Nephron (organoid): ENCODE measurements around the gene SH3PXD2A.
A peak's percentile ranks its signal among the peaks of the same experiment; 100 is the strongest.

Source experiments
- H3K27ac Mint-ChIP-seq, 3 experiments: 2 replicates each; pipeline ENCODE4 v1.8.0; 2020; ENCODE audit warnings: mixed read lengths in 3 of 3, mild to moderate bottlenecking in 2 of 3, moderate library complexity in 1 of 3
- H3K27me3 Mint-ChIP-seq: 2 replicates; pipeline ENCODE4 v1.8.0; 2021; ENCODE audit warnings: low read depth, mild to moderate bottlenecking, moderate library complexity, mixed read lengths
- H3K36me3 Mint-ChIP-seq: 2 replicates; pipeline ENCODE4 v1.8.0; 2020; ENCODE audit warnings: low read depth, mixed read lengths
- H3K4me1 Mint-ChIP-seq: 2 replicates; pipeline ENCODE4 v1.8.0; 2020; ENCODE audit warnings: mixed read lengths
- H3K4me3 Mint-ChIP-seq, 3 experiments: 2 replicates each; pipeline ENCODE4 v1.8.0; 2020; ENCODE audit warnings: mild to moderate bottlenecking in 3 of 3, mixed read lengths in 3 of 3, moderate library complexity in 2 of 3
- H3K9me3 Mint-ChIP-seq: 2 replicates; pipeline ENCODE4 v1.8.0; 2020; ENCODE audit warnings: mixed read lengths
- TF ChIP-seq, protein P1 (sequence below), 3 experiments: fragments of 200-600 bp; sonication (generic); IDR thresholded peaks; one replicate each; pipeline ENCODE4 v1.5.0; 2021; ENCODE audit warnings: antibody characterized with exemption in 3 of 3; ENCODE audit not compliant: unreplicated experiment in 3 of 3

The SH3PXD2A gene

DNA sequence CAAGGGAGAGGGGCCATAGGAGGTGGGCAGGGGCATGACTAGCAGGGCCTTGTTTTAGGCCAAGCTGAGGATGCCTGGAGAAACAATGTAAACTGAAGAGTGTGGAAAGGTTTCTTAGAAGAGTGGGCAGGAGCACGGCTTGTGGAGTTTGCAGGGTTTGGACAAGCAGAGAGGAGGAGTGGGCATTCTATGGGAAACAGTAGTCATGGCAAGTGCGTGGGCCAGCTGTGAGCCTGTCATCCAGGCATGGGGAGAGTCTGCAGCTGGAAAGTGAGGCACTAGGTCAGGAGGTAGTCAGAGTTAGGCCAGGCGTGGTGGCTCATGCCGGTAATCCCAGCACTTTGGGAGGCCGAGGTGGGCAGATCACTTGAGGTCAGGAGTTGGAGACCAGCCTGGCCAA is 130.1 kb downstream of the SH3PXD2A start:
- Mint-ChIP-seq H3K4me1 (peaks cover 39% of the 10 kb centered on the region), H3K9me3 (no peaks in the 10 kb centered on the region), H3K27me3 (peaks cover 11% of the 10 kb centered on the region), H3K4me3 (no peak overlapping the region), H3K36me3 (peaks cover 9% of the 10 kb centered on the region), H3K27ac (peak overlapping the region in 2 of 3 experiments; percentile 1 to 17)
- TF ChIP-seq, protein P1, sequence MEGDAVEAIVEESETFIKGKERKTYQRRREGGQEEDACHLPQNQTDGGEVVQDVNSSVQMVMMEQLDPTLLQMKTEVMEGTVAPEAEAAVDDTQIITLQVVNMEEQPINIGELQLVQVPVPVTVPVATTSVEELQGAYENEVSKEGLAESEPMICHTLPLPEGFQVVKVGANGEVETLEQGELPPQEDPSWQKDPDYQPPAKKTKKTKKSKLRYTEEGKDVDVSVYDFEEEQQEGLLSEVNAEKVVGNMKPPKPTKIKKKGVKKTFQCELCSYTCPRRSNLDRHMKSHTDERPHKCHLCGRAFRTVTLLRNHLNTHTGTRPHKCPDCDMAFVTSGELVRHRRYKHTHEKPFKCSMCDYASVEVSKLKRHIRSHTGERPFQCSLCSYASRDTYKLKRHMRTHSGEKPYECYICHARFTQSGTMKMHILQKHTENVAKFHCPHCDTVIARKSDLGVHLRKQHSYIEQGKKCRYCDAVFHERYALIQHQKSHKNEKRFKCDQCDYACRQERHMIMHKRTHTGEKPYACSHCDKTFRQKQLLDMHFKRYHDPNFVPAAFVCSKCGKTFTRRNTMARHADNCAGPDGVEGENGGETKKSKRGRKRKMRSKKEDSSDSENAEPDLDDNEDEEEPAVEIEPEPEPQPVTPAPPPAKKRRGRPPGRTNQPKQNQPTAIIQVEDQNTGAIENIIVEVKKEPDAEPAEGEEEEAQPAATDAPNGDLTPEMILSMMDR (IDR thresholded peaks at IDR 0.05; ENCODE audit: unreplicated experiment in 3 of 3), result no peak

DNA sequence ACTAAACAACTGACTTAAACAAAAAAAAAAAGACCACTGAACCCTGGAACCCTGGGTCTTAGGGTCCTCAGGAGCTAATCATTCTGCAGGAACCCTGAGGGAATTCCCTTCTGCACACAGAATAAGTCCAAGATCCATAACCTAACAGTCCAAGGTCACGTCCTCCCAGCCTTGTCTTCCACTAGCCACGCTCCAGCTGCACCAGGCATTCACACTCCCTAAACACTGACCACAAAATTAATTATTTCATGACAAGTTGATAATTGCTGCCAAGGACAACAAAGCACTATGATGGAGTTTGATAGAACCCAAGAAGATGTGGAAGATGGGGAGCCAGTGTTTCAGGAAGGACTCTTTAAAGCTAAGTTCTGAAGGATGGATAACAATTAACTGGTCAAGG is 130.6 kb downstream of the SH3PXD2A start:
- Mint-ChIP-seq H3K9me3 (no peaks in the 10 kb centered on the region), H3K4me3 (no peak overlapping the region), H3K27me3 (peaks cover 8% of the 10 kb centered on the region), H3K27ac (peak overlapping the region in 2 of 3 experiments; percentile 1 to 17), H3K4me1 (peaks cover 38% of the 10 kb centered on the region), H3K36me3 (peaks cover 9% of the 10 kb centered on the region)
- TF ChIP-seq, protein P1 (IDR thresholded peaks at IDR 0.05; ENCODE audit: unreplicated experiment in 3 of 3), result no peak

DNA sequence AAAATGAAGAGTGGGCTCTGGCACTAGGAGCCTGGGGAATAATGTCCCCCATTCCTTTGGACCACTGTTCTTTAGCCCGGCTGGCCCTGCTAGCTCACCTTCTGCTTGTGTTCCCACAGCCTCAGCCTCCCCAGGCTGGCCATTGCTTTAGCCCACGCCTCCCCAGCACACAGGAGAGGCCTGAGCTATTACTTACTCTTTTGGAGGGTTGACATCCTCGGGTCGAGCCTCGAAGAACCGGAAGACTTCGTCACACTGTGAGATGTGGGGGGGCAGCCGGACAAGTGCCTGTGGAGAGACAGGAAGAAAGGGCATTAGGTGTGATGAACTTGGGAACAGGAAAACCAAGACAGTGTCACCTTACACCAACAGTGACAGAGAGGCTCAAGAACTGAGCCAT is 131.3 kb downstream of the SH3PXD2A start:
- Mint-ChIP-seq H3K27ac (no peak overlapping the region), H3K4me3 (no peak overlapping the region), H3K4me1 (peaks cover 38% of the 10 kb centered on the region), H3K9me3 (no peaks in the 10 kb centered on the region), H3K36me3 (peaks cover 11% of the 10 kb centered on the region), H3K27me3 (peaks cover 7% of the 10 kb centered on the region)
- TF ChIP-seq, protein P1 (IDR thresholded peaks at IDR 0.05; ENCODE audit: unreplicated experiment in 3 of 3), result no peak

DNA sequence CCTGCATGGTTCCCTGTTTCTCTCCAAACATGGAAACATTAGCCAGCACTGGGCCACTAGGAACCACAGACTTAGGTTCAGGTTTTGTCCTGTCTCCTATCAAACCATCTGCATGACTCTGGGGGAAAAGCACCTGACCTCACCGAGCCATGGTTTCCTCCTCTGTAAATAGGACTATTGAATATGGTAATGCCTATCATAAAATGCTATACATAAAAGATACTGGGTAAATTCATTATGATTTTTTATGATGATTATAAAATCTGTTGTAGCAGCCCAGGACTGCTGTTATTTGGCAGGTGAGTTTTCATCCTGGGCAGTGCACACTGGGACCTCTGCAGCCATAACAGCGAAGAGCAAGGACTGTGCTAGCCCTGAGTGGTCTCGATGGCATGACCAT is 131.8 kb downstream of the SH3PXD2A start:
- Mint-ChIP-seq H3K36me3 (peaks cover 16% of the 10 kb centered on the region), H3K4me1 (peaks cover 38% of the 10 kb centered on the region), H3K27ac (no peak overlapping the region), H3K27me3 (peaks cover 7% of the 10 kb centered on the region), H3K9me3 (no peaks in the 10 kb centered on the region), H3K4me3 (no peak overlapping the region)
- TF ChIP-seq, protein P1 (IDR thresholded peaks at IDR 0.05; ENCODE audit: unreplicated experiment in 3 of 3), result no peak

DNA sequence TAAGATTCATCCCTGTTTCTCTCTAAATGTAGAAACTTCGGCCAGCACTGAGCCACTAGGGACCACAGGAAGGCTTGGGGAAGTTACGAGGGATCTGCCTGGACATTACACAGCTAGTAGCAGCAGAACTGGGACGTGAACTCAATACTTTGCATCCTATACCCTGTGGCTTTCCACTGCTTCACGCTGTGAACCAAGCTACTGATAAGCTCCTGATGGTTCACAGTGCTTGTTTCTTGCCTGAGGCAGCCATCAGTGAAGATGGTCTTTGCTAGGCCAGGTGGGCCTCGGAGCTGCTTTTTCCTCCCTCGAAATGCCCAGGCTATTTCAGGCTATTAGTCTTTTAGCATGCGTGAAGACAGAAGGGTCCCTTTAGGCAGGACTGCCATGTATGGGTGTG is 132.7 kb downstream of the SH3PXD2A start:
- H3K4me3 Mint-ChIP-seq, result no peak overlapping the region
- peaks cover 7% of the 10 kb centered on the region for H3K27me3 Mint-ChIP-seq
- no peaks in the 10 kb centered on the region for H3K9me3 Mint-ChIP-seq
- H3K4me1 Mint-ChIP-seq, result peaks cover 33% of the 10 kb centered on the region
- peaks cover 16% of the 10 kb centered on the region for H3K36me3 Mint-ChIP-seq
- H3K27ac Mint-ChIP-seq, result no peak overlapping the region
- TF ChIP-seq, protein P1 (IDR thresholded peaks at IDR 0.05; ENCODE audit: unreplicated experiment in 3 of 3), result no peak

DNA sequence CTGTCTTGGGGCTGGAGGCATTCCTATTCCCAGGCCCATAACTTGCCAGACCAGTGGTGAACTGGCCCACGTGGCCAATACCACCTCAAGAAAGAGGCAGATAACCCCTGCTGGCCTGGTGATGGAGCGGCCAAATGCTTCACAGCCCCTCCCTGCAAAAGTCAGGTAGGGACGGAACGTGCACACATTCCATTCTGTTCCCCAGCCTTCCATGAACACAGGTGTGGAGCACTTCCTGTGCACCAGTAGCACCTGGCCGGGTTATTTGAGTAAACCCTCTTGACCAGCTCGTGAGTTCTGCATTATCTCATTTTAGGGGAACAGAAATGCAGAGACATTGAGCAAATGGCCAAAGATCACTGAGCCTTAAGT is 134.4 kb downstream of the SH3PXD2A start:
- H3K9me3 Mint-ChIP-seq, result no peaks in the 10 kb centered on the region
- H3K27ac Mint-ChIP-seq, result no peak overlapping the region
- H3K27me3 Mint-ChIP-seq, result peaks cover 7% of the 10 kb centered on the region
- H3K4me3 Mint-ChIP-seq, result no peak overlapping the region
- TF ChIP-seq, protein P1 (IDR thresholded peaks at IDR 0.05; ENCODE audit: unreplicated experiment in 3 of 3), result no peak
- peaks cover 16% of the 10 kb centered on the region for H3K36me3 Mint-ChIP-seq
- peaks cover 21% of the 10 kb centered on the region for H3K4me1 Mint-ChIP-seq
